Middle frontal gyrus (tissue), 1 donor: Measurements from ENCODE around the gene BICD1.
"Not testable (repeated sequence)": the region's sequence is repeated elsewhere in the genome, so short reads cannot be mapped to it uniquely, and the experiment has no call there.

Experiments
- DNase-seq: peaks from one replicate; pipeline ENCODE4 v3.0.0-alpha.2; 2015; ENCODE audit warnings: low spot score; ENCODE audit errors: extremely low spot score

Gene BICD1

GRCh38 chr12:32275520-32275919 lies 168.9 kb downstream of the BICD1 start:
- DNase-seq, result not testable (repeated sequence)

- DNase-seq, result no peak
These were observed 171.1 kb downstream of the BICD1 start for GRCh38 chr12:32277774-32278173.

GRCh38 chr12:32281098-32281497 lies 174.5 kb downstream of the BICD1 start:
- no peak for DNase-seq

- no peak for DNase-seq
These were observed 177.9 kb downstream of the BICD1 start for GRCh38 chr12:32284561-32284960.

- no peak for DNase-seq
These were observed 178.4 kb downstream of the BICD1 start for GRCh38 chr12:32285021-32285420.

- DNase-seq, result no peak
These were observed 178.8 kb downstream of the BICD1 start for GRCh38 chr12:32285489-32285888.

- DNase-seq, result no peak
These were observed 183.8 kb downstream of the BICD1 start for GRCh38 chr12:32290411-32290810.

GRCh38 chr12:32292151-32292550 lies 185.5 kb downstream of the BICD1 start:
- no peak for DNase-seq

GRCh38 chr12:32293808-32294419 lies 187.3 kb downstream of the BICD1 start:
- DNase-seq, result no peak

- no peak for DNase-seq
These were observed 189.9 kb downstream of the BICD1 start for GRCh38 chr12:32296567-32296966.

- DNase-seq, result no peak
These were observed 192.3 kb downstream of the BICD1 start for GRCh38 chr12:32298917-32299316.

- no peak for DNase-seq
These were observed 194.6 kb downstream of the BICD1 start for GRCh38 chr12:32301216-32301615.

GRCh38 chr12:32302218-32303173 lies 195.8 kb downstream of the BICD1 start:
- DNase-seq, result no peak

GRCh38 chr12:32303174-32303549 lies 196.5 kb downstream of the BICD1 start:
- DNase-seq, result no peak

GRCh38 chr12:32305163-32305562 lies 198.5 kb downstream of the BICD1 start:
- DNase-seq, result no peak

GRCh38 chr12:32307326-32307725 lies 200.7 kb downstream of the BICD1 start:
- no peak for DNase-seq

GRCh38 chr12:32309811-32310736 lies 203.4 kb downstream of the BICD1 start:
- DNase-seq, result no peak

- DNase-seq, result no peak
These were observed 205.5 kb downstream of the BICD1 start for GRCh38 chr12:32312049-32312670.

GRCh38 chr12:32322354-32322753 lies 215.7 kb downstream of the BICD1 start:
- DNase-seq, result no peak

- DNase-seq, result no peak
These were observed 224.5 kb downstream of the BICD1 start for GRCh38 chr12:32331133-32331532.

GRCh38 chr12:32332446-32332845 lies 225.8 kb downstream of the BICD1 start:
- no peak for DNase-seq
